ENCODE measurements around the gene CFD.

DNA sequence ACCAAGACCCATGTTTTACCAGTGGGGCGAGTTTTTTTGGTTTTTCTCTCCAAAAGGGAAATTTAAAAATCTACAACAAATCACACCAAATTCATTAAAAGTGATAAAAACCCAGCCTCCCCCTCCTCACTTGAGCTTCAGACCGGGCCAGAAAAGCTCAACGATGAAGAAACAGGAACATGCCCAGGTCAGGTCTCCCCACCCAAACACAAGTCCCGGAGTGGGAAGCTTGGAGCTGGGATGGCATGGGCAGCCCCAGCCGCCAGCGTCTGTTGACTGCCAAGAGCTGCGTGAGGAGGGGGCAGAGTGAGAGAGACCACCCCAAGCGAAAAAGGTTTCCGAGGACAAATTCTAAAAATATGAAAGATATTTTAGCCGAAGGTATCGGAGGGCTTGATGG, 37.5 kb downstream of the CFD start:
- TF ChIP-seq, protein P1, sequence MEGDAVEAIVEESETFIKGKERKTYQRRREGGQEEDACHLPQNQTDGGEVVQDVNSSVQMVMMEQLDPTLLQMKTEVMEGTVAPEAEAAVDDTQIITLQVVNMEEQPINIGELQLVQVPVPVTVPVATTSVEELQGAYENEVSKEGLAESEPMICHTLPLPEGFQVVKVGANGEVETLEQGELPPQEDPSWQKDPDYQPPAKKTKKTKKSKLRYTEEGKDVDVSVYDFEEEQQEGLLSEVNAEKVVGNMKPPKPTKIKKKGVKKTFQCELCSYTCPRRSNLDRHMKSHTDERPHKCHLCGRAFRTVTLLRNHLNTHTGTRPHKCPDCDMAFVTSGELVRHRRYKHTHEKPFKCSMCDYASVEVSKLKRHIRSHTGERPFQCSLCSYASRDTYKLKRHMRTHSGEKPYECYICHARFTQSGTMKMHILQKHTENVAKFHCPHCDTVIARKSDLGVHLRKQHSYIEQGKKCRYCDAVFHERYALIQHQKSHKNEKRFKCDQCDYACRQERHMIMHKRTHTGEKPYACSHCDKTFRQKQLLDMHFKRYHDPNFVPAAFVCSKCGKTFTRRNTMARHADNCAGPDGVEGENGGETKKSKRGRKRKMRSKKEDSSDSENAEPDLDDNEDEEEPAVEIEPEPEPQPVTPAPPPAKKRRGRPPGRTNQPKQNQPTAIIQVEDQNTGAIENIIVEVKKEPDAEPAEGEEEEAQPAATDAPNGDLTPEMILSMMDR (conservative IDR thresholded peaks at IDR 0.05; ENCODE audit: low read length) = no peak
- TF ChIP-seq EZH2phosphoT487 (IDR thresholded peaks at IDR 0.05; ENCODE audit: borderline replicate concordance) = no peak
